ENCODE measurements around the gene ELOA. TPM values are rescaled to one million over a fixed set of nuclear protein-coding genes. Genes with fewer than 3 reads are reported as not detected.

ELOA gene
- total and polyA plus RNA-seq, 2 experiments from 2014 or later, result 49.1 to 57.7 TPM

DNA sequence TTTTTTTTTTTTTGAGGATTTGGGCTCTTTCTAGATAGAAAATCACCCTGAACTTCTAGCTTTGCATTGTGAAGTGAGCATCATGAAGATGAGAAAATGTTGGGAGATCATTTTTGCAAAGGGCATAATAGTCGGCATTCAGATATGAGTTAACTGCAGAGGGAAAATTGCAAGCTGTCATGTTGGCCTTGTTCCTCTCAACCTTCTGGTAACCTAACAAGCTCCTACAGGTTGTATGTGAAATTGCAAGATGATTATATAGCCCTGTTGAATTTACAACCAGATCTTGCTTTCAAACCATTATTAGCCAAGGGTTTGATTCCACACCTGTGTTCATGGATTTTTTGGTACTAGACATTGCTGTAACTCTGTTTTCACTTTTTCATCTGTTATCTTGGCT, 2.2 kb downstream of the ELOA start:
- no peak for ATAC-seq
- no peak overlapping the region for H3K27ac Mint-ChIP-seq
- peak overlapping the region; percentile 94; the same call in 2 of the 3 replicates for H3K4me3 Mint-ChIP-seq
- H2AFZ ChIP-seq, result no peak overlapping the region
- H3K4me3 ChIP-seq, result no peak overlapping the region
- H4K20me1 ChIP-seq (replicated peaks; ENCODE audit: insufficient read depth), result peaks cover 36% of the 10 kb centered on the region
- H3F3A ChIP-seq (replicated peaks; ENCODE audit: low read depth), result no peaks in the 10 kb centered on the region; the same call in 1 of the 2 replicates
- peaks cover 27% of the 10 kb centered on the region for H3K4me1 Mint-ChIP-seq
- H3K4me1 ChIP-seq (ENCODE audit: insufficient read depth), result peaks cover 16% of the 10 kb centered on the region
- H3K36me3 ChIP-seq (ENCODE audit: insufficient read depth), result peaks cover 11% of the 10 kb centered on the region
- H3K27me3 ChIP-seq (ENCODE audit: insufficient read depth), result no peaks in the 10 kb centered on the region
- no peak overlapping the region for H3K4me2 ChIP-seq
- H3K27me3 Mint-ChIP-seq (ENCODE audit: insufficient read depth, low read depth, poor library complexity), result peaks cover 8% of the 10 kb centered on the region
- DNase-seq (ENCODE audit: low spot score), result peak; percentile 41
- peaks cover 56% of the 10 kb centered on the region for H3K79me2 ChIP-seq (replicated peaks; ENCODE audit: insufficient read depth)
- H3K36me3 Mint-ChIP-seq (ENCODE audit: low read depth), result peaks cover 29% of the 10 kb centered on the region
- H3K9me2 ChIP-seq (ENCODE audit: insufficient read depth), result no peaks in the 10 kb centered on the region
- H3K9me3 Mint-ChIP-seq, result no peaks in the 10 kb centered on the region
- no peak overlapping the region for H3K27ac ChIP-seq (ENCODE audit: low read depth)
- TF ChIP-seq EZH2phosphoT487 (IDR thresholded peaks at IDR 0.05; ENCODE audit: unreplicated experiment) (no peak), ZNF331 (CRISPR knock-in tag; IDR thresholded peaks at IDR 0.05; ENCODE audit: low read depth) (no peak), POLR2AphosphoS5 (IDR thresholded peaks at IDR 0.05; ENCODE audit: low read depth) (no peak), CTCF (conservative IDR thresholded peaks at IDR 0.05; ENCODE audit: low read depth in 2 of 2) (peak in 1 of 2 experiments; percentile 38; a peak in 3 of 4 replicates)

GRCh38 chr1:23748016-23748415, 4.7 kb downstream of the ELOA start:
- no peak overlapping the region for H3K4me3 Mint-ChIP-seq
- no peaks in the 10 kb centered on the region for H3K9me2 ChIP-seq (ENCODE audit: insufficient read depth)
- H3K27me3 Mint-ChIP-seq (ENCODE audit: insufficient read depth, low read depth, poor library complexity), result peaks cover 8% of the 10 kb centered on the region
- no peak overlapping the region for H3K4me3 ChIP-seq
- H3K79me2 ChIP-seq (replicated peaks; ENCODE audit: insufficient read depth), result peaks cover 71% of the 10 kb centered on the region
- H3K36me3 Mint-ChIP-seq (ENCODE audit: low read depth), result peaks cover 54% of the 10 kb centered on the region
- no peak overlapping the region for H3K27ac ChIP-seq (ENCODE audit: low read depth)
- H4K20me1 ChIP-seq (replicated peaks; ENCODE audit: insufficient read depth), result peaks cover 48% of the 10 kb centered on the region
- H3K4me1 ChIP-seq (ENCODE audit: insufficient read depth), result peaks cover 9% of the 10 kb centered on the region; the same call in 1 of the 2 replicates
- TF ChIP-seq CREB1 (CRISPR knock-in tag; IDR thresholded peaks at IDR 0.05; ENCODE audit: low read depth) (no peak), NANOG (IDR thresholded peaks at IDR 0.05; ENCODE audit: borderline replicate concordance) (no peak), POLR2AphosphoS5 (IDR thresholded peaks at IDR 0.05; ENCODE audit: low read depth) (no peak), ZNF462 (CRISPR knock-in tag; IDR thresholded peaks at IDR 0.05) (no peak)
- H3K4me1 Mint-ChIP-seq, result peaks cover 14% of the 10 kb centered on the region; the same call in 2 of the 3 replicates
- no peak overlapping the region for H2AFZ ChIP-seq
- peaks cover 36% of the 10 kb centered on the region for H3K36me3 ChIP-seq (ENCODE audit: insufficient read depth)
- DNase-seq (ENCODE audit: low spot score) (no peak), ATAC-seq (no peak)
- H3K27me3 ChIP-seq (ENCODE audit: insufficient read depth), result no peaks in the 10 kb centered on the region
- no peaks in the 10 kb centered on the region; the same call in 1 of the 2 replicates for H3F3A ChIP-seq (replicated peaks; ENCODE audit: low read depth)
- no peak overlapping the region for H3K27ac Mint-ChIP-seq
- no peaks in the 10 kb centered on the region for H3K9me3 Mint-ChIP-seq
- H3K4me2 ChIP-seq, result no peak overlapping the region
